GM11168 (cell line): Measurements from ENCODE around the gene CEP131.
"Not testable (repeated sequence)": the region's sequence is repeated elsewhere in the genome, so short reads cannot be mapped to it uniquely, and the experiment has no call there.

Source experiments
- in situ Hi-C: fragments of 300-500 bp; cut with MboI; formaldehyde crosslinking; loops from one replicate; pipeline ENCODE4 v1.12.0; 2022; ENCODE audit warnings: low sequenced_read_pairs; ENCODE audit not compliant: unreplicated experiment

The CEP131 gene

DNA sequence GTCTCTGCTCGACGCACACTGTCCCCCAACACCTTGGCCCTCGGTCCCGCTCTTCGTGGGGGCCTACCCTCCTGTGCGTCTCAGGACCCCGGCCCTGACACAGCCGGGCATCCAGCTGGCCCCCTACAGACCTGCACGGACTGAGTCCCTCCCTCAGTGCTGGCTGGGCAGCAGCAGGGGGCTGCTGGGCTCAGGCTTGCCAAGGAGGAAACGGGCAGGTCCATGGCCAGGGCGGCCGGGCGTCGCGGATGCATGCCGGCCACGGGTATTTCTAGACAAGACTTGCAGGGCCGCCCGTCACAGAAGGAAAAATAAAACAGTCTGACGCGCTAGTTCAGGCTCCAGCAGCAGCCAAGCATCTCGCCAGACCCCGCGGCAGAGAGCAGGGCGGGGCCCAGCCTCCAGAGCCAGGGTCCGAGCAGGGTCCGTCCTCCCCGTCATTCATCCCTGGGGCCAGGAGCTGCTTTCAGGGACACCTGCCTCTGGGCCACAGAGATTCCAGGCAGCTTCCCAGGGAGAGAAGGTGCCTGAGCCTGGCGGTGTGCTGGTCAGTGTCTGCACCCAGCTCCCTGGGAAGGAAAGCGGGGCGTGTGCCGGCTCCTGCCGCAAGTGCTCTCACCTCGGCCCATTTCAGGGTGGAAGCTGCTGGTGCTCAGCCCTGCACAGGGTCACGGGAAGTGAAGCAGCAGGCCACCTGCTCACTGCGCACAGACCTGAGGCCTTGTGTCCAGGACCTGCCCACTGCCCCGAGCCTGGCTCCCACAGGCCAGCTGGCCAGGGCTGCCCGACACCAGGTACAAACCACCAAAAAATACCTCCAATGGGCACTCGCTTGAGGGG, 64.7 kb downstream of the CEP131 start:
- in situ Hi-C loops, result no loop called here

DNA sequence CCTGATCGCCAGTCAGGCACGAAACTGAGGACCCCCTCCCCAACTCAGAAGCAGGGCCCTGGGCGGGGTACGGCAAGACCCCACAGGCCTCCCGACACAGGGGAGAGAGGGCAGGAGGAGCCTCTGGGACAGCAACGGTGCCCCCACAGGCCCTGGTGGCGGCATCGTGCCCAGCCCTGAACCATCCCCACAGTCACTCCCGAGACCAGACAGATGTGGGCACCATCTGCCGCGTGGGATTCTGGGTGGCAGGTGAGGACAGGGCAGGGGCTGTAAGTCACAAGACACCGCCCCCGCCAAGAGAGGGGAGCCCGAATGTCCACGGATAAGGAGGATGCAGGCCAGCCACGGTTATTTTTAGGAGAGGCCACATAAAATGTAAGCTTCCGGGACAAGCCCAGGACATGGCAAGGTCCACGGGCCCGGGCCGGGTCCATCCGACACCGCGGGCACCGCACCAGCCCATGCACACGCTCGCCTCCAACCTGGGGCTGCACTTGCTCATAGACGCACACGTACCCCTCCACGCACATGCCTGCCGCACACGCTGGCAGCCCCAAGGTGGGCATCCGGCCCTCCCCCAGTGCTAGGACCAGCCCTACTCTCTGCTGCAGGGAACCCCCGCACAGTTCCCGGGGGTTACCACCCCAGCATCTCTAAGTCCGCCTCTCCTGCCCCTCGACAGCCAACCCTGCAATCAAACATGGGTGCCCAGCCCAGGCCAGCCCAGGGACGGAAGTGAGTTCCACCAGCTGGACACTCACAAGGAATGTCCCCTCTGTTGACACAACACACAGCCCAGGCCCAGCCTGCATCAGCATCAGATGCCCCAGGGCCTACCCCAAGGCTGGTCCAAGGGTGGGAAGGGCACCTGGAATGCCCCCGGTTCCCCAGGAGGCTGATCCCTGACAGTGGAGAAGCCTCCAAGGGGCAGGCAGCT, 65.6 kb downstream of the CEP131 start:
- in situ Hi-C loops, result no loop called here

DNA sequence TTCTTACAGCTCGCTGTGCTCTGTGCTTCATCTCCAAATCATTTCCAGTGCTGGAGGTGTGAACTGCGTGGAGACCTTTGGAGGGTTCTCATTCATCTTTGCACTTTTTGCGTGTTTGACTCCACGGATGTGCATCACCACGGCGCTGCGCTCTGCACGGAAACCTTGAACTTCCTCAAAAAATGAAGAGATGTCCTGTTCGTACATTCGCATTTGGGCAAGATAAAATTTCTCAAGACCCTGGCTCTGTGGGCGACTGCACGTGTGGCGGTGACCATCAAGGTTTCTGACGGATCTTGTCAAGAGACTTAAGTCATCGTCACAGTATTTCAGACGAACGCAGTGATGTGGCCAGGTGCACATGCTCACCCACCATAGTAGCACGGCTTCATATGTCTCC, 67.8 kb downstream of the CEP131 start:
- in situ Hi-C loops, result no loop called here

DNA sequence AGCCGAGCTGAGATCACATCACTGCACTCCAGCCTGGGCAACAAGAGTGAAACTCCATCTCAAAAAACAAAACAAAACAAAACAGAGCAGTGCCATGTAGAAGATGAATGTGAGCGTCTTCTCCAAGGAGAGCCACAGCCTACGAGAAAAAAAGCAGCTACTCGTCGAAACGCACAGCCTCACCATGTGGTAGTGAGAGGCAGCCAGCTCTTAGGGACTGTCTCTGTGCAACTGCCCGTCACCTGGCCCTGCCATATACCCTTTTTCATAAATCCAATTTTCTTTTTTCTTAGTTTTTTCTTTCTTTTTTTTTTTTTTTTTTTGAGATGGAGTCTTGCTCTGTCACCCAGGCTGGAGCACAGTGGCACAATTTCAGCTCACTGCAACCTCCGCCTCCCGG, 68.7 kb downstream of the CEP131 start:
- in situ Hi-C loops, result not testable (repeated sequence)

DNA sequence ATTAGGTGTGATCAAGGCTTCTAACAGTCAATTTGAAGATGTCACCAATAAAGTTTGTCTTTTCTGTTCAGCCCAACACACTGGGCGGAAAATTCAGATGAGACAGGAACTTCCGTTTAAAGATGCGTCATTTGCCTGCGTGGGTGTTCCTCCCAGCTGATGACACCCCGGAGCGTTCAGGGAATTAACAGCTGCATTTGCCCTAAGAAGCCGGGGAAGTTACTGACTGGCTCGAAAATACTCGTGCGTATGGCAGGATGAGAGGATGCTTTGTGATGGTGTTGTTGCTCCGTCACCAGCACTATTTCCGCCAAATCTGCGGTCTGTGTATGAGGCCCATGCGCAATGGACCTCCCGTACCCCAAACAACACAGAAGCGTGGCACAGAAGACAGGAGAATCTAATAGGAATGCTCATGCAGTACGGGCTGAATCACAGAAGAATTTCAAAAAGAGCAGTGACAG, 69.4 kb downstream of the CEP131 start:
- in situ Hi-C loops, result no loop called here

DNA sequence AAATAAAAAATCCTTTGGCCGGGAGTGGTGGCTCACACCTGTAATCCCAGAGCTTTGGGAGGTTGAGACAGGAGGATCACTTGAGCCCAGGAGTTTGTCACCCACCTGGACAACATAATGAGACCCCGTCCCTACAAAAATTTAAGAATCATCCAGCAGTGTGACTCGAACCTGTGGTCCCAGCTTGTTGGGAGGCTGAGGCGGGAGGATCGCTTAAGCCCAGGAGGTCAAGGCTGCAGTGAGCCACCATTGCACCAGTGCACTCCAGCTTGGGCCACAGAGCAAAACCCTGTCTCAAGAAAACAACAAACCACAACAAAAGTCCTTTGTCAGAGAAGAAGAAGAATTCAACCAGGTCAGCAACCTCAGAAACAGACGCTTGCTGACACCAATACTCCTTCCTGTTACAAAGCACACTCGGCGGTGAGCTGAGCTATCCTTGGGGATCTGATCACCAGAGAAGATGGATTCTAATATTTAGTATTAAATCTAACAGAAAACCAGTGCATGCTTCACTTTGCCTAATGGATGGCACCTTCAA, 70.4 kb downstream of the CEP131 start:
- in situ Hi-C loops, result no loop called here

DNA sequence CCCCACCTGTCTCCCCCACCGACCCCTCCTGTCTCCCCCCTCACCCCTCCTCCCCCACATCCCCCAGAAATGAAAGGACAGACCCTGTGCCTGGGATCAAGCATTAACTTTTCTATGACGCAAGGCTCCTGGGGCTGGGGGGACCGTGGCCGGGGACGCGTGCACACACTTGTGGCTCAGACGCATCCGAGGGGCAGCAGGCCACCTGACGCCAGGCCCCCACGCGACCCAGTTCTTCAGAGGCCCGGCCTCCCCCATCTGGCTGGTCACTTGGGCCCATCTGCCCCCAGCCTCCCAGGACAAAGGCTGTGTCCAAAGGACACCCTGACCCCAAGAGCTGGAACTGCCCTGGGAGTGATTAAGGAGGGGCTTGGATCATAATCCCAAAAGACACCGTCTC, 71.5 kb downstream of the CEP131 start:
- in situ Hi-C loops, result no loop called here

DNA sequence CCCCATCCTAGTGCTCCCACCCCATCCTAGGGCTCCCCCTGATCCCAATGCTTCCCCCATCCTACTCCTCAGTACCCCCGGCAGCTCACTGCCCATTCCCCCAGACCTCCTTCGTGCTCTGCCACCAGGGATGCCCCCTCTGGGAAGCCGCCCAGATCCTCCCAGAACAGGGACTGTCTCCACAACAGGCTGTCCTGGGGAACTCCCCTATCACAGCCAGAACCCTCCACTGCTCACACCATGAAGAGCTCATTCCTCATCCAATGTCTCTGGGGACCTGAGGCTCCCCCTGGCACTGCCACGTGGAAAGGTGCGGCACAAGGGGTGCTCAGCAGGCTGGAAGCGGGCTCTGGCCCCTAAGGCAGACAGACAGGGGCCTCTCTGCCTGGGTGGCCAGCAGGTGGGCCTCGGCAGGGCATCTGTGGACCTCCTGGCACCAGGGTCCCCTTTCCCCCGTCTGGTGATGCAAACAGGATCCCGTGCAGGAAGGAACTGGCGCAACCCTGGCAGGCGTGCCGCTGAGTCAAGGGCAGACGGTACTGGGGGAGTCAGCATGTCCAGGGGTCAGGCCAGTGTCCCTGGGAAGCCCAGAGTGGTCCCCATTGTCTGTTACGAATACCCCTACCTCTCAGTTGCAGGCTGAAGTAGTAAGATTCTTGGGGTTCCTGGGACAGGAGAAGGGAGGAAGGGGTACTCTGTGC, 72.2 kb downstream of the CEP131 start:
- in situ Hi-C loops, result no loop called here

DNA sequence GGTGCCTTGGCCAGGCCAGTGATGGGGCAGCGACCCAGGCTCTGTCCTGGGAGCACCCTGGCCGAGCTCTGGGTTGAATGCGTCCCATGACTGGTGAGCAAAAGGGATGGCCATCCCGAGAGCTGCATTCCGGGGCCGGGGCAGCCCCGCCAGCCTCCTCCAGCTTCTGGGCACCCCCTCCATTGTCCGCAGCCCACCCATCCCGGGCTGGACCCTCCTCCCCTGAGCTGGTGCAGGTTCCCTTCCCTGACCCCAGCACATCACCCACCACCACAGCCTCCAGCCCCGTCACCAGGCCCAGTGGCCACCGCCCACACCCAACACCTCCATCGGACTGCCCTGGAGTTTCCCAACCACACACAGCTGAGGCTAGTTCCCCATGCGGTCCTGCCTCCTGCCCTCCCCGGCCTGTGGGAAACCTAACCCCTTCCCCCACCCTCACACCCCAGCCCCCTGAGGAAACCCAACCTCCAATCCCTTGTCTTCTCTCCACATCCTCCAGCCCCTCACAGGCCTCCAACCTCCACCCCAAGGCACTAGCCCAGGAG, 73.7 kb downstream of the CEP131 start:
- in situ Hi-C loops, result loop anchor here (25.0 kb wide), 1 partner anchor 338 kb away; no protein-coding TSS in a partner anchor

DNA sequence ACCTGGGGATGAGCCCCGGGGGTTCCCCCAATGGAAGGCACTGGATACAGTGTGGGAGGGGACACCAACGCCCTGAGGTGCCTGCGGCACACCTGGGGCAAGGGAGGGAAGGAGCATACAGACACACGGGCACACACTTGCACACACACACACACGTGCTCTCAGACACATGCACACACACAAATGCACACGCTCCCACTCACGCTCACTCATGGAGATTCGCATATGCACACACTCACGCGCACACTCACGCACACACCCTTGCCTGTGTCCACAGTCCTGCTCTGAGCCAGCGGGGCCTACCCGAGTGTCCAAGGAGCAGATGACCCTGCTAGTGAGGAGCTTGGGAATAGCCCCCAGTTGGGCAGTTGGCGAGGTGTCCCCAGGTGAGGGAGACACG, 74.2 kb downstream of the CEP131 start:
- in situ Hi-C loops, result loop anchor here (25.0 kb wide), 1 partner anchor 339 kb away; no protein-coding TSS in a partner anchor

DNA sequence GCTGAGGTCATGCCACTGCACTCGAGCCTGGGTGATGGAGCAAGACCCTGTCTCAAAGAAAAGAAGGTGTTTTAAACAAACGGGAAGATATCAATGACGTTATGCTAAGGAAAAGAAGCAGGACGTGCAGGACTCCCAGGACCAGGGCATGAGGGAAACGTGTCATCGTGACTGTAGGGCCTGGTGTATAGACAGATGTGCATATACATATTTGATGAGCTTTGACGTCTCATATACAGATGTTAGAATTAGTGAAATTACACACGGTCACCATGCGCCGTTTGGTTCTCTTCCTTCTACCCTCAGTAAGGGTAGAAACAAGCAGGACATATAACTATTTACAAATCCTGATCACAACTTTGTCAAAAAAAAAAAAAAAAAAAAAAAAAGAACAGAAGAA, 75.1 kb downstream of the CEP131 start:
- in situ Hi-C loops, result loop anchor here (25.0 kb wide), 1 partner anchor 340 kb away; no protein-coding TSS in a partner anchor

DNA sequence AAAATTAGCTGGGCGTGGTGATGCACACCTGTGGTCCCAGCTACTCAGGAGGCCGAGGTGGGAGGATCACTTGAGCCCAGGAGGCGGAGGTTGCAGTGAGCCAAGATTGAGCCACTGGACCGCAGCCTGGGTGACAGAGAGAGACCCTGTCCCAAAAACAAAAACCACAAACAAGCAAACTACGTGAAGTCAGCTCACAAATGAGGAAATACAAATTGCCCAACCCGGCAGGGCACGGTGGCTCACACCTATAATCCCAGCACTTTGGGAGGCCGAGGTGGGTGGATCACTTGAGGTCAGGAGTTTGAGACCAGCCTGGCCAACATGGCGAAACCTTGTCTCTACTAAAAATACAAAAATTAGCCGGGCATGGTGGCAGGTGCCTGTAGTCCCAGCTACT, 76.6 kb downstream of the CEP131 start:
- in situ Hi-C loops, result loop anchor here (25.0 kb wide), 1 partner anchor 341 kb away; no protein-coding TSS in a partner anchor

DNA sequence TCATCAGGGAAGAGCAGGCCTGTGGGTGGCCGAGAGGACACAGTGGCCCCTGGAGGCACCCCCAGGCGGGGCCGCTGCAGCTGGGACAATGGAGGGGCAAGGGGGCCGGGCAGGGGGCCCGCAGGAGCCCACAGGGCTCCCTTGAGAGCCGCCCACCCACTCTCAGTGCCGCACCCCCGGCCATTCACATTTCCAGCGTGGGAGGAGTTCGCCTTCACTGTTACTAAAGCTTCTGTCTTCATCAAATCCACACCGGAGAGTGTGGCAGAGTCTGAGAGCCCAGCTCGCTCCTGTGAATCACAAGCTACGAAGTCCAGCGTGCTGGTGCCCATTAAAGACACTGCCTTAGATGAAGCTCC, 78.4 kb downstream of the CEP131 start:
- in situ Hi-C loops, result loop anchor here (25.0 kb wide), 1 partner anchor 343 kb away; no protein-coding TSS in a partner anchor

DNA sequence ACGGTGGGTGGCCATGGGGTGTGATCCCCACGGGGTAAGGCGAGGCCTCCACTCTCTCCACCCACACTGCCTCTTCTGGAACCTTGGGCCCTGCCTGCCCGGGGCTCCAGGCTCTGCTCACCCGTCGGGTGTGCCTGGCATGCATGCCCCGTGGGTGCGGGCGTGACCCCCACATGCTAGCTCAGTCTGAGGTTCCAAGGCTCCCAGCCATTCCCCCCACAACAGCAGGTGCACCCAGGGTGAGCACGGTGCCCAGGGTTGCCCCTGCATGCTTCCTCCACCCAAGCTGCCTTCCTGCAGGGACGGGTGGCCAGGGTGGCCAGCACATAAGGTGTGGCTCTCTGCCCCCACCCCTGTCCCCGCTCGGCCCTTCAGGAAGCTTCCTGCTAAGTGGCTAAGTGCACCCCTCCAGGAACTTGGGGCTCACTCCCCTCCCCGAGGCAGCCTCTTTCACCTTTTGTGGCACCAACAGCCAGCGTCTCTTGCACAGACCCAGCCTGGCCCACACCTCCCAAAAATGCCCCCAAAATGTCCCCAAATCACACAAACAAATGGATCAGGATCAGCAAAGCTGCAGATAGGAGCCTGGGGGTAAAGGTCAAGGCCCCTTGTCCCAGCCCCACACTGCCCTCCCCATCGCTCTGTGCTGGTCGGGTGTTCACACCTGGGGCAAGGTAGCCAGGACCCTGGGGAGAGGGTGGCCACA, 78.9 kb downstream of the CEP131 start:
- in situ Hi-C loops, result loop anchor here (25.0 kb wide), 1 partner anchor 343 kb away; no protein-coding TSS in a partner anchor

DNA sequence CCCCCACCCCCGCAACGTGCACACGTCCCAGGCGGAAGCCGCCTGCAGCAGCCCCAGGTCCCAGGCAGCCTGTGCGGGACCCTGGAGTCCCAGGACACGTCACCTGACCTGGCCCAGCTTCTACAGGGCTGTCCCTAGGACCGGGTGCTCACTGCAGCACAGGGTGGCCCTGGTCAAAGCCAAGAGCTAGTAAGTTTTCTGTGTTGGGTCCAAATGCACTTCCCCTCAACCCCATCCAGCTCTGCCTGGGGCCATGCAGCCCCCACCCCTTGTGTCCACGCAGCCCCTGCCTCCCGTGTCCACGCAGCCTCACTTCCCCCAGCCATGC, 79.6 kb downstream of the CEP131 start:
- in situ Hi-C loops, result loop anchor here (25.0 kb wide), 1 partner anchor 344 kb away; no protein-coding TSS in a partner anchor

DNA sequence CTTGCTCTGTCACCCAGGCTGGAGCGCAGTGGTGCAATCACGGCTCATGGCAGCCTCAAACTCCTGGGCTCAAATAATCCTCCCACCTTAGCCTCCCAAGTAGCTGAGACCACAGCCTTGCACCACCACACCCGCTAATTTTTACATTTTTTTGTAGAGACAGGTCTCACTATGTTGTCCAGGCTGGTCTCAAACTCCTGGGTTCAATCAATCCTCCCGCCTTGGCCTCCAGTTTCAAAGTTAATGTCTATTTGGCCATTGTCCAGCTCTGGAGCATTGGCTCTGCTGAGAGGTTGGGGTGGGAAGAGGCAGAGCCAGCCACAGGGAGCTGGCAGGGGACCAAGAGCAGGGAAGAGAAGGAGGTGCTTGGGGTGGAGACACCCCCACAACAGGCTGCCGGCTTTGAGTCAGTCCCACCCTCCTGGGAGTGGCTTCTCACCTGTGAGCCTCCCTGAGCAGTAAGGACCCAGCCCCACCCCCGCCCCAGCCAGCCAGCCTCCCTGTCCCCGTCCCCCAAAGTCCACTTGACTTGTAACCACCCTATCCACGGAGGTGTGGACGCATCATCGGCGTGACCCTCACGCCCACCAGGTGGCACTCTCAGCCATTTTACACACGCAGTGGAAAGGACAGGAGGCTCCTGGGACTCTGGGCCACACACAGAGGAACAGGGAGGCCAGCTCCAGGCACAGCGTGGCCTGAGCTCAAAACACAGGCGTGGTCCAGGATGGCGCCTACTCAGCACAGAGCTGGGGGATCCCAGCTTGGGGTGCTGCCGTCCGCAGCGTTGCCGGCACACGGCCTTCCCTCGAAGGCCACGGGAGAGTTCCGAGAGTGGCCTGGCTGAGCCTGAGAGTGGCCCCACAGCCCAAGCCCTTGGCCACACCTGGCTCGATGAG, 80.2 kb downstream of the CEP131 start:
- in situ Hi-C loops, result loop anchor here (25.0 kb wide), 1 partner anchor 345 kb away; no protein-coding TSS in a partner anchor

DNA sequence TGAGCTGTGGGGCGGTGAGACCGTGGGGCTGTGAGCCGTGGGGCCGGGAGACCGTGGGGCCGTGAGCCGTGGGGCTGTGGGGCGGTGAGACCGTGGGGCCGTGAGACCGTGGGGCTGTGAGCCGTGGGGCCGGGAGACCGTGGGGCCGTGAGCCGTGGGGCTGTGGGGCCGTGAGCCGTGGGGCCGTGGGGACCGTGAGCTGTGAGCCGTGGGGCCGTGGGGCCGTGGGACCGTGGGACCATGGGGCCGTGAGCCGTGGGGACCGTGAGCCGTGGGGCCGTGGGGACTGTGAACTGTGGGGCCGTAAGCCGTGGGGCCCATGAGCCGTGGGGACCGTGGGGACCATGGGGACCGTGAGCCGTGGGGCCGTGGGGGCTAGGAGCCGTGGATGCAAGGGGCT, 82.1 kb downstream of the CEP131 start:
- in situ Hi-C loops, result loop anchor here (25.0 kb wide), 1 partner anchor 347 kb away; no protein-coding TSS in a partner anchor

DNA sequence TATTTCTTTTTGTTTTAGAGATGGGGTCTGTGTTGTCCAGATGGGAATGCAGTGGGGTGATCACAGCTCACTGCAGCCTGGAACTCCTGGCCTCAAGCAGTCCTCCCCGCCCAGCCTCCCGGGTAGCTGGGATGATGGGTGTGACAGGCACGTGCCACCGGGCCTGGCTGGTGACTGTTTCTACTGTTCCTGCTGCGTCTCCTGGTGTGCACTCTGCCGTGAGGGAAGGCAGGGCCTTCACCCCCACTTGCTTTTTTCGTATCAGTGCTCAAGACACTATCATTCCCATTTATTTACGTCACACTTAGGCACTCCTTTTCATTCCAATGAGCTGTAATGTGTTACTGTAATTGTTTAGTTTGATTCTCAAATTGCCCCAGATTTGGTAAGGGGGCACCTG, 82.7 kb downstream of the CEP131 start:
- in situ Hi-C loops, result loop anchor here (25.0 kb wide), 1 partner anchor 347 kb away; no protein-coding TSS in a partner anchor
